Measurements from ENCODE around the gene RAPGEF2.

Gene RAPGEF2

DNA sequence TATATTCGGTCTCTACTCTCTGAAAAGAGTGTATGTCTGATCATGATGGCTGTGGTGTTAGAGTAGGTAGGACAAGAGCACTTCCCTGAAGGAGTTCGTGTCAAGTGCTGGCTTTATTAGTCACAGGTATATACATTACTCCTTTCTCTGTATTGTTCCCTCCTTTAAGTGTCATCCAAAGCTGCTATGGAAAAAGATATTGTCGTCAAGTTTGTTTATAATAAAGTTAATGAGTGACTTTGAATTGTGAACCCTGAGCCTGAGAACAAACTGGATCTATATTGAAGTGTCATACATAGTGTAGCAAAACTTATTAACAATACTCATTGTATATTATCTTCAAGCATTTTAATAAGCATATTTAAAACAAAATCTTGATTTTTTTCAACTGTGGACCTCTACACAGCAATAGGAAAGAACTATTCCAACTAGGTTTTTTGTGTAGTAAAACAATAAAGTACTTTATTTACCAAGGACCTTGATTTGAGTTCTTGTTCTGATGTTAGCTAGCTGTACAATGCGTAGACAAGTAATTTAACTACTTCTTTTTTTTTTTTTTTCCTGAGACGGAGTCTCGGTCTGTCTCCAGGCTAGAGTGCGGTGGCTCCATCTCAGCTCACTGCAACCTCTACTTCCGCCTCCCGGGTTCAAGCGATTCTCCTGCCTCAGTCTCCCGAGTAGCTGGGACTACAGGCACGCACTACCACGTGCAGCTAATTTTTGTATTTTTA, 177.7 kb downstream of the RAPGEF2 start:
- DNase-seq (ENCODE audit: low spot score) = no peak

DNA sequence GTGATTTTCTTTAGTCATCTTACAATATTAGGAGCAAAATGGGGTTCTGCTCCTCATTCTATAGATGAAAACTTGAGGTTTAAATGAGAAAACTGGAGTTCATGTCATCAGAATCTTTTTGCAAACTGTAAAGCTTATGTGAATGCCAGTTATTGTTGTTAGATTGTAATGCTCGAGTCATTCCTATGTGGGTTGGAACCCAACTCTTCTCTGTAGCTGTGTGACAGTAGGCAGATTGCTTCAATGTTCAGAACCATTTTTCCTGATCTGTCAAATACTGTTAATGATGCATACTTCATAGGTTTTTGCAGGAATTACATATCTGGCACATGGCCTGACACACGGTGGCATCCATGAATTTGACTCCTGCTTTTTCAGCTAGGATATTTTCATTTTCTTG, 178.9 kb downstream of the RAPGEF2 start:
- DNase-seq (ENCODE audit: low spot score) = no peak

DNA sequence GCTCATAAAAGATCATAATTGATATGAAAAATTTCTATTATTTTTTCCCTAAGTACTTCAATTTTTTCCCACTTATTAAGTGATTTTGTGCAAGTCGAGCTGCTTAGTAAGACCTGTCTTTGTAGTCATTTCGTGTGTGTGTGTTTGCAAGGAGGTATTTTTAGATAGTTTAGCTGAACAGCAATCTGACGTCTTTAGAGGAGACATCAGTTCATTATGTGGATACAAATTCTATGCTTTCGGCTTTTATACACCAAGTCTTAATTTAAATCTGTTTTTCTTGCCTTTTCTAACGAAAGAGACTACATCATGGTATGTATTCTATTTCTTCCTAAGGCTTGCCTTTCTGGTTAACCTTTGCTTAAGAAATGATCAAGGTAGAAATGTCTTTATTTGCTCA, 179.4 kb downstream of the RAPGEF2 start:
- no peak for DNase-seq (ENCODE audit: low spot score)

DNA sequence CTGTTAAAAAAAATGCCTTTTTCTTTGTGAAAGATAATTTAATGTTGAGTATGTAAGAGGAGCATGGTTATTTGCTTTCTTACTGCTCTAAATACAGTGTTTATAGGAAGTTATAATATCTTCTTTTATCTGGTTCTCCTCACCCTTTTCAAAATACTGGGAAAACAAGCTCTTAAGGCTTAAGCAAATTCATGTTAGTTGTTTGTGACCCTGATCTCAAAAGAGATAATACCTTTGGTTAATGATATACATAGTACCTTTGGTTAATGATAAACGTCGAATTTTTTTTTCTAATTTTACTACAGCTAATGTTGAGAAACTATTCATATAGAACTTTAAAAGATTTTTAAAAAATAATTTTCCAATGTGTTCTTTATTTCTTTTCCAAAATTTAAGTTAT, 180.1 kb downstream of the RAPGEF2 start:
- DNase-seq (ENCODE audit: low spot score) = no peak

DNA sequence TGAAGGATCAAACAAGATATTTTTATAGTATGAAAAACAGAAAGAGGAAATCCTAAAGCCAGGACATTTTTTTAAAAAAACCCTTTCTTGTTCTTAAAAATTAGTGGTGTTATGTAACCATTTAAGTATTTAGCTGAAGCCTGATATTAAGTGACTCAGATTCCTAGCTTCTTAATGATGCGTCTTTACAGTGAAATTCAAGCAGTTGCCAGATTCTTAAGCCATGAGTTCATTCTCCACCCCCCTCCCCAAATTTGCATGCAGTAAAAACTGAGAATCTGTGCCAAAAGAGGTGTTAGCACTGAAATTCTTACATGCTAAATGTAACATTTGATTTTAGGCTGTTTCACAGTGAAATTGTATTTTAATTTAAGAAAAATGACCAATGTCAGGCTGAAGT, 180.8 kb downstream of the RAPGEF2 start:
- peak; percentile 64 for DNase-seq (ENCODE audit: low spot score)

DNA sequence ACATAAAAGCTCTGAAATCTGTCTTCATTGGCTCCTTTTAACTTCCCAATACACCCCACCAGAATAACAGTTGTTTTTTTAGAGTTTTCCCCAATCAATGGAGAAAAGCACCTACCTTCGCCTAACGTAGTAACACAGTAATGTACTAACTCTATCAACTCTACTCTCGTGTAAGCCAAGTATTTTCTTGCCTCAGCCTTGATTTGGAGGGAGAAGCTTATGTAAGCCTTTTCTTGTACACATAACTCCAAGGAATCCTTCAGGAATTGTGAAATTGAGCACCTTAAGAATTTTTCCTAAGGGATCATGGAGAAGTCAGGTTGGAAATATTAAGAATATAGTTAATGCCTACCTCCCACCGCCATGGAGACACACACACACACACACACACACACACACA, 181.2 kb downstream of the RAPGEF2 start:
- no peak for DNase-seq (ENCODE audit: low spot score)

DNA sequence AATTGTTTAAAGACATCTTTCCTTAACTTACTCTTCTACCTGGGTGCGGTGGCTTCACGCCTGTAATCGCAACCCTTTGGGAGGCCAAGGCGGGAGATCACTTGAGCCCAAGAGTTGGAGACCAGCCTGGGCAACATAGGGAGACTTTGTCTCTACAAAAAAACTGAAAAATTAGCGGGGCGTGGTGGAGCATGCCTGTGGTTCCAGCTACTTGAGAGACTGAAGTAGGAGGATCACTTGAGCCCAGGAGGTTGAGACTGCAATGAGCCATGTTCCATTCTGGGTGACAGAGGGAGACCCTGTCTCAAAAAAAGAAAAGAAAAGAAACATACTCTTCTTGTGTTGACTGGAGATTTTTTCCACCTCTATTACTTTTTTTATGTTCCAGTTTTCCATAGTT, 181.9 kb downstream of the RAPGEF2 start:
- DNase-seq (ENCODE audit: low spot score) = no peak

DNA sequence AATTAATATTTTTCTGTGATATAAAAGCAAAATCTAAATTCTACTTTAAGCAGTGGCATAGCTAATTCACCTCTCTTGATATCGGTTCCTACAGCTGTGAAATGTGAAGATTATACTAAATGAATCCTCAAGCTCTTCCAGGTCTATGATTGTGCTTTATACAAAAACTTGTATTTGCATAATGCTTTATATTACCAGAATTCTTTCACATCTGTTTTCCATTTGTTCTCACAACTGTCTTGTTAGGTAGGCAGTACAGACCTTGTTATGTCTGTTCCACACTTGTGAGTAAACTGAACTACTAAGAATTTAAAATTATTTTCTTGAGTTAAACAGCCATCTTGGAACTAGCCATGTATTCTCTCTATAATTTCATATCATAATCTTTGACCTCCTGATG, 184.9 kb downstream of the RAPGEF2 start:
- DNase-seq (ENCODE audit: low spot score) = no peak

DNA sequence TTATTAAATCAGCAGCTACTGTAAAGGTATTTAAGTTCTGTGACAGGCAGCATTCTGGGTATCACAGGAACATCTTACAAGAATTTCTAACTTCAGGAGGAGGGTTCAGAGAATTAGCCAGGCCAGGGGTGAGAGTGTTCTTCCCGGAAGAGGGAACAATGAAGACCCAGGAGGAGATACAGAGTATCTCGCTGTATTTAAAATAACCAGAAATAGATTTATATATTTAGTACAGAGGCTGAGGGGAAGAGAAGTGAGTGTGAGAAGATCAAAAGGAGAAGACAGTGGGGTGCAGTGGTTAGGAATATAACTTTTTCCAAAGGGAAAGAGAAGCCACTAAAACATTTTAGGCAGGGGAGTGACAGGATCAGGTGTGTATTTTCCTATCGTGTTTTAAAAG, 186.8 kb downstream of the RAPGEF2 start:
- no peak for DNase-seq (ENCODE audit: low spot score)

DNA sequence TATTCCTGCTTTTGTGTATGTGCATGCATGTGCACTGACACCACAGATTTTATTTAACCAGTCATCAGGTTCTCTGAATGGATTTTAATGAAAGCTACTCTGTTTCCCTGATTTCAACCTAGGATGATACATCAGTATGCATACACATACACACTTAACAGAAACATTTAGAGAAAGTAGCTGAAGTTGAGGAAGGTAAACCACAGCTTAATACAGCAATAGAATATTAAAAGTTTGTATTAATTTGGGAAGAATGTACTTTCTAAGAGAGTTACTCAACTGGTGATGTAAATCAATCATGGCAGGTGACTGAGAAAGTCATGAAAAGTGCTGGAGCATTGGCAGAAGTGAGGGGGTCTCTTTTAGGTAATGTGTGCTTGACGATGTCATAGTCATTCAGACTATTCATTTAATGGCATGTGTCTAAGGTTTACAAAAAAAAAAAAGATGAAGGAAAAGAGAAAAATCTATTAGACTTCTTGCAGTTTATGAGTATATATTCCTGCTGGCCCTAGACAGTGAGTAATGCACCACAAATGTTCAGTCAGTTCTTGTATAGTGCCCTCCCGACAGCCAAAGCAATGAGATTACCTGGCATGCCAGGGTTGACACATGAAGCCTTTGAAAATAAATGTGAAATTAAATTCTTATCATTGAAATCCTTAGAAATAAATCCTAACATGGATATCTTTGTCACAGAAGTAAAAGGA, 187.6 kb downstream of the RAPGEF2 start:
- no peak for DNase-seq (ENCODE audit: low spot score)

DNA sequence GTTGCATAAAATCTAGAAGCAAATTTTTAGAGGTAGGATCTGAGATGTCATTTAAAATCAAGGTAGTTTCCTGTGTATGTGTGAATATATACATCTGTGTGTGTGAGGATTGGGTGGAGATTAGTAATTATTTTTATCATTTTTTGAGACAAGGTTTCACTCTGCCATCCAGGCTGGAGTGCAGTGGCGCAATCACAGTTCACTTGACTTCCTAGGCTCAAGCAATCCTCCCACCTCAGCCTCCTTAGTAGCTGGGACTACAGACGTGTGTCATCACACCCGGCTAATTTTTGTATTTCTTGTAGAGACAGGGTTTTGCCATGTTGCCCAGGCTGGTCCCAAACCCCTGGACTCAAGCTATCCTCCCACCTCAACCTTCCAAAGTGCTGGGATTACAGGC, 188.3 kb downstream of the RAPGEF2 start:
- no peak for DNase-seq (ENCODE audit: low spot score)

DNA sequence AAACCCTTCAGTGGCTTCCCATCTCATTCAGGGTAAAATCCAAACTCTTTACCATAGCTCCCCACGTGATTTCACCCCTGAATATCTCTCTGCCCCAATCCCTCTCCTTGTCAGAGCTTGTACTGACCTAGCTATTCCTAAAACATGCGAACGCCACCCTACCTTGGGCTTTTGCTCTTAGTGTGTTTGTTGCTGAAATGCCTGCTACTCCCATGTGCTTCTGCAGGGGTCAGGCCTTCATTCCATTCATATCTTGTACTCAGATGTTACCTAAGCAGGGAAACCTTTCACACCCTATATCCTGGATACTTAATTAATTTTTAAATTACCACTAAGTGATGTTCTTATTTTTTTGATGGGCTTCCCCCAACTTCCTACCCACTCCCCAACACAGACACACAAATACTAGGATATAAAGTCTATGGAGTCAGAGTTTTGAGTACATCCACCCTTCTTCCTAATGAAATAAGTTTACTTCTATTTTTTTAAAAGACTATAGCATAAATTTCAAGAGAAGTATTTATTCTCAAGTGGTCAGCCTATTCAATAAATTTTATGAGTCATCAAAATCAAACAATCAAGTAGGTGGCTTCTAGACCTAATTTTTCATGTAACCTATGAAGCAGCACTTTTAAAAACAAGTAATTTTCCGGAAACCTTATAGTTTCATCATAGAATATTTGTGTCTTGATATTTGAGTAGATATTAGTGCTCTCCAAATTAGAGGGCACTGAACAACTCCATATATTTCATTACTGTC, 189.4 kb downstream of the RAPGEF2 start:
- DNase-seq (ENCODE audit: low spot score) = peak; percentile 40

DNA sequence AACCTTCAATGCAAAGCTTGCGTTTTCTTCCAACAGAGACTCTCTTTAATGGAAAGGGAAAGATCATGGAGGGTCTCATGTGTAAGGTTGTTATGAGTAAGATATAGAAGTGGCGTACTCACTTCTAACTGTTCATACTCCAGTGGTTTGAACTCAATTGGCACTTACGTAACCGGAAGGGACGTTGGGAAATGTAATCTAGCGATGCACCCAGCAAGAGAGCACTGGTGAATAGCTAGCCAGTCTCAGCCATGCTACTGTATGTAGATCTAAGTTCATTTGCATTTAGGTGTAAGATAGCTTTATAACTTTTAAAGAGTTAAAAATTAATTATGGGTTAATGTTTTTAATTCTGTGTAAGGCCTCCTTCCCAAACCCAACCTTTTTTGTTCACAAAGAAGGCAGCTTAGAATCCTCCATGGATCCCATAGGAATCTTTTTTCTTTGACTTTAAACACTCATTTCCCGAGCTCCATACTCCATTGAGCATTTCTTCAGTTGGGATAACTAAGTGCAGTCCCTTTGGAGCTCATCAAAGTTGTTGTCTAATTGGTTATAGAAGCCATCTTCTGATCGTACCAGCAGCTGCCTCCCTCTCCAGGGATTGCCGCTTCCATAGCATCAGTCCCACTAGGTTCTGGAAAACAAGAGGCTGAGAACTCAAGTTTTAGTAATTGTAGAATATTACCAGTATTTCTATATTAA, 191.1 kb downstream of the RAPGEF2 start:
- DNase-seq (ENCODE audit: low spot score) = no peak

DNA sequence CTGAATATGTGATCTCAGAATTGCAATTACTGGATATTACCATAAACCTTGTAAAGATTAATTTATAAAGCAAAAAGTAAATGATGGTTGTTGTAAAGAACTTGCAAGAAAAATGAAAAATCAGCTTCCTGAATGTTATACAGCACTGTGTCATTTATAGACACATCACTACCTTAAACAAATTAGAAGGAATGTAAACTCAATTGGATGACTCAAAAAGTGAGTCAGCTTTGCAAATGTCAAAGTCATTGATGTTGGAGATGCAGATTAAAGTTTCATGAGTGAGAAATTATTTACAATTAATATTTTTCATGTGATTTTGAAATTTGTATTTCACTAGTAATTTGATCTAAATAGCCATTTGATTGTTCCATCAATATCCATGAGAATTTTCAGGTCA, 193.2 kb downstream of the RAPGEF2 start:
- DNase-seq (ENCODE audit: low spot score) = no peak

DNA sequence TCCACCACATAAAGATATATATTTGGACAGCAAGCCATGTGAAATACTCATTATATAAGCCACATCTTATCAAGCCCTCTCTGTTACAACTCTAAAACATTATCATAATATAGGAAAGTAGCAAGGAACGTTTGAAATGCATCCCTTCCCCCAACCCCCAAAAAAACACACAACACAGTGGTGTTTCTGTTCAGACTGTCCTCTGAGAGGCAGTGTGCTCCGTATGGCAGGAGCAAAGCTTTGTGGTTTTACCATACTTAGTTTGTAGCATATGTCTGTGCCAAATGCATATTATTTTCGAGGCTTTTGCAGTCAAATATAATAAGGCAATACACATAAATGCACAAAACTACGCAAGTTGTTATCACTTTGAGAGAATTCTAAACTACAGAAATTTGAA, 194.2 kb downstream of the RAPGEF2 start:
- no peak for DNase-seq (ENCODE audit: low spot score)

DNA sequence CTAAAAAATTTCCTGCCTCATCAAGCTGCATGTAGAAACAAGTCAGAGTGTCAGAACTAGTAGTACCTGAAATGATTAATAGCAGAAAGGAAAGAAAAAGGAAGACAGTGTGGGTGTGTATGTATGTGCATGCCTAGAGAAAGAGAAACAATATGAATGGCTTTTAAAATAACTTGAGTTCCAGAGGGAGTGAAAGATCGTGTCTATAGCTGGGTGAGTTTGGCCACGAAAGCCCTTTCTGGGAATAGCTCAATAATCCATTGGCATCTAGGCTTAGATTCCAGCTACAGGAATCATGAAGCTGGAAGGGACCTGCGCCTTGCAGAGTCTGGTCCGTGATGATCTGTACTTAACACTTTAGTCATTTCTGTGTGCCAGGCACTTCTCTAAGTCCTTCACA, 195.6 kb downstream of the RAPGEF2 start:
- DNase-seq (ENCODE audit: low spot score) = no peak

DNA sequence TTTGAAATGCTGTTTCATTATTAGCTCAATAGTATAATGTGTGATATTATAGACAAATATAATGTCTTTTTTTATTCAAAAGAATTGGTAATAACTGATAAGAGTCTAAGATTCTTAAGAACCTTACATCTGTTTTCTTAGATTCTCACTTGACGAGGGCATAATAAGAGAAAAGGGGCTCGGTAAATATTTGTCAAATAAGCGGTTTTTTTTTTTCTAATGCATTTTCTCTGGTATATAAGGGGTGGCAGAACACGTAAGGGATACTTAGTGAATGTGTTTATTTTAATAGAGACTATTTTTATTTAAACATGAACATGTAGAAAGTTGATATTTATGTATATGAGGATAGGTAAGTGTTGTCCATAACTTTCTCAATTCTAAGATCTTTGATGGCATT, 200.6 kb downstream of the RAPGEF2 start:
- DNase-seq (ENCODE audit: low spot score) = no peak

DNA sequence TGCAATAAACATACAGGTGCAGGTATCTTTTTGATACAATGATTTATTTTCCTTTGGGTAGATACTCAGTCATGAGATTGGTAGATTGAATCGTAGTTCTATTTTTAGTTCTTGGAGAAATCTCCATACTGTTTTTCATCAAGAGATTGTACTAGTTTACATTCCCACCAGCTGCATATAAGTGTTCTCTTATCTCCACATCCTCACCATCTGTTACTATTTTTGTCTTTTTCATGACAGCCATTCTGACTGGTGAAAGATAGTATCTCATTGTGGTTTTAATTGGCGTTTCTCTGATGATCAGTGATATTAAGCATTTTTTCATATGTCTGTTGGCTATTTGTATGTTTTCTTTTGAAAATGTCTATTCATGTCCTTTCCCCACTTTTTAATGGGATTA, 202.2 kb downstream of the RAPGEF2 start:
- DNase-seq (ENCODE audit: low spot score) = no peak

DNA sequence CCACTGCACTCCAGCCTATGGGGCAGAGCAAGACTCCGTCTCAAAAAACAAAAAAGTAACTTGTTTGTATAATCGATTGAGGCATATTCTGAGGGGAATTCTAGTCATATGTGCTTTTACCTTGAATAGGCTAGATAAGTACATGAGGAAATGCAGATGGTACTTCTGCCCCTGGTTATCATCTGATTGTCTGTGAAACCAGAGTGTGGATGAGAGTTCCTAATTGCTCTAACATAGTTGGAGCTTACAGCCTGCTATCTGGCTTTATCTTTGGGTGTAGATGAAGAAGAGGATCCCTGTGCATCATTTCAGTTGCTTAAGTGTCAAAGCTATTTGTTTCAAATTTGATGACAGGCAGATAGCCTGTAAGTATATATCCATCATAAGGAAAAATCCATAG, 205.1 kb downstream of the RAPGEF2 start:
- DNase-seq (ENCODE audit: low spot score) = no peak

DNA sequence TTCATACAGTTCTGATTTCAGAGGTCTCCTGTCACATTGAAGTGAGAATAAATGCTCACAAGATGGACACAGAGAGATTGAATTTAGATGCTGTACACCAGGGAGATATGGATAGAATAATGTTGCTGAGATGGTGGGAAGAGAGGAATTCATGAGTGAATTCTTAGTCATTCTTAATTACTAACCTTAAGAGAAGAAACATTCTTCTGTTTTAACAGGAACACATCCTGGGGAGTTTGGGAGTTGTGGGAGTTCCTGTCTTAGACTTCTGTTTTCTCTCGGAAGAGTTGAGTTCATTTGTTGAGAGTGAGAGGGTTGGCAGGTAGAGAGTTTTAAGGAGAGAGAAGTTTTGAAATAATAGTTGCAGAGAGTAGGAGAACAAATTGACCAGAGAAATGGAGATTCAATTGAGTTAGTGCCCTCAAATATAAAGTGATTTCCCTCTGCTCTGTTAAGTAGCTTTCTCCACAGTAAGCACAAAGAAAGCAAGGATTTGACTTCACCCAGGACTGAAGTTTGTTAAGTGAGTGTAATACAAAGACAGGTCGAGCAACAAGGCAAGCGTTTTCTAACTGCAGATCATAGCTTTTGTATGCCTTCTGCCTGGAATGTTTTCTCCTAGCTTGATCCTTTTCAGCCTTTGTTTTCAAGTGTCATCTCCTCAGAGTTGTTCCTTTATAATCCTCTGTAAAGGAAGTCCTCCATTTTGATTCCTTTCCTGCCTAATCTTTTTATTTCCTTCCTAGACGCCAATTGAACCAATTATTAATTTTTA, 205.9 kb downstream of the RAPGEF2 start:
- no peak for DNase-seq (ENCODE audit: low spot score)

DNA sequence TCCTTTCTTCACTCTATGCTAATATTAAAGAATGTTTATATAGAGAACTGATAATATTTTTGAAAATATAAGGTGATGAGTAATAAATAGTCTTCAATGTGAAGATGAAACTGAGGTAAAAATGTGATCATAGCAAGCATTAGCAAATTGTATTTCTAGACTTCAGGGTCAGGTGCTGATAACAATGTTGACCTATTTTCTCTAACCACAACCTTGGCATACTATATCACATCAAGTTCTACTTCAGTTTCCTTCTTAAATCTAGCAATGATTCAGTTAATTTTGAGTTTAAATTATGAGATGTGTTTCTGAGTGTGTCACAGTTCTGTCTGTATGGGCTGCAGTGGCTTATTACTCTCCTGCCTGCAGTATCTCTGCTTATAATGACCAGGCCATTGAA, 209.4 kb downstream of the RAPGEF2 start:
- no peak for DNase-seq (ENCODE audit: low spot score)

DNA sequence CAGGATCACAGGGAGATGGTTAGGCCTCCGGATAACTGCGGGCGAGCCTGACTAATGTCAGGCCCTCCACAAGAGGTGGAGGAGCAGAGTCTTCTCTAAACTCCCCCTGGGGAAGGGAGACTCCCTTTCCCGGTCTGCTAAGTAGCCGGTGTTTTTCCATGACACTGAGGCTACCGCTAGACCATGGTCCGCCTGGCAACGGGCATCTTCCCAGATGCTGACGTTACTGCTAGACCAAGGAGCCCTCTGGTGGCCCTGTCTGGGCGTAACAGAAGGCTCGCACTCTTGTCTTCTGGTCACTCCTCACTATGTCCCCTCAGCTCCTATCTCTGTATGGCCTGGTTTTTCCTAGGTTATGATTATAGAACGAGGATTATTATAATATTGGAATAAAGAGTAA, 213.0 kb downstream of the RAPGEF2 start:
- peak; percentile 19 for DNase-seq (ENCODE audit: low spot score)
